OCI-M2 (cell line): Measurements from ENCODE around the gene ARID3C.
A peak's percentile ranks its signal among the peaks of the same experiment; 100 is the strongest.

ENCODE experiments used
- DNase-seq: peaks from one replicate; lab custom pipeline; 2025; ENCODE audit not compliant: unreplicated experiment; lab: John Stamatoyannopoulos, UW

The ARID3C gene

DNA sequence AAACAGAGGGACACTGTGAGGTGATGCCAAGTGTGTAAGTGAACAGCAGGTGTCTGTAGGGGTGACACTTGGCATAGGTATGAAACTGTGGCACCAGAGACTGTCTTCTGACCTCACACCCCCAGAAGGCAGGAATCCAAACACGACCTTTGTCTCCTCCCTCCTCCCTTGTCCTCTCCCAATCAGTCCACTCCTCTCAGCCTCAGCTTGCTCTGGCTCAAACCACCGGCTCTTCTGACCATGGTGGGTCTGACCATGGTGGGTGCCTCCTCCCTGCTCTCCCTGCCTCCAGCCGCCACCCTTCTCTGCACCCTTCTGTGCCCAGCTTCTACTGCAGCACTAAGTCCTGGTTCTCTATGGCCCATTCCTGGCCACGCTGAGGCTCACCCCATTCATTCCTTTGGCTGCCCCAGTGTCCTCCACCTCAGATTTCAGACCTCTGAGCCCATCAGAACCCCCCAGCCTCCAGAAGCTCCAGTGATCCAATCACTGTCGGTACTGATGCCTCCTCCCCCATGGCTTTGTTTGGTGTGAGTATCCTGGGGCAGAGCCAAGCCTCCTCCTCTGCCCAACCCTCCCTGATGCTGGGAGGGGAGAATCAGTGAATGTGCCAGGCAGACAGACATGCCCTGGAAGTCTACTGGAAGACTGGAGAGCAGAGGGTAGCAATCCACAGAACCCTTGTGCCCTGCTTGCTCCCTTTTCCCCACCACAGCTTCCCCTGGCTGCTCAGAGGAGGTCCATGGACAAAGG, 1.7 kb upstream of the ARID3C start:
- no peak for DNase-seq

DNA sequence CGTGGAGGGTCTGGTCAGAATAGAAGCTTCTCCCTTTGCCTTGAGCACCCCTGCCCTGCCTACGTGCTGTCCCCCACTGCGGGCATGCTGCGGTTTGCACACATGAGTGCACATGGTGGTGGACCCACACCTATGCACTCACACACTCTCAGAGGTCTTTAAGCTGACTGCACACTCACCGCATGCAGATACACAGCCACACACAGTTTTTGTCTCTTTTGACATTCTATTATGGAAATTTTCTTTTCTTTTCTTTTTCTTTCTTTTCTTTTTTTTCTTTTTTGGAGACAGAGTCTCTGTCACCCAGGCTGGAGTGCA, 584 bp upstream of the ARID3C start:
- no peak for DNase-seq

DNA sequence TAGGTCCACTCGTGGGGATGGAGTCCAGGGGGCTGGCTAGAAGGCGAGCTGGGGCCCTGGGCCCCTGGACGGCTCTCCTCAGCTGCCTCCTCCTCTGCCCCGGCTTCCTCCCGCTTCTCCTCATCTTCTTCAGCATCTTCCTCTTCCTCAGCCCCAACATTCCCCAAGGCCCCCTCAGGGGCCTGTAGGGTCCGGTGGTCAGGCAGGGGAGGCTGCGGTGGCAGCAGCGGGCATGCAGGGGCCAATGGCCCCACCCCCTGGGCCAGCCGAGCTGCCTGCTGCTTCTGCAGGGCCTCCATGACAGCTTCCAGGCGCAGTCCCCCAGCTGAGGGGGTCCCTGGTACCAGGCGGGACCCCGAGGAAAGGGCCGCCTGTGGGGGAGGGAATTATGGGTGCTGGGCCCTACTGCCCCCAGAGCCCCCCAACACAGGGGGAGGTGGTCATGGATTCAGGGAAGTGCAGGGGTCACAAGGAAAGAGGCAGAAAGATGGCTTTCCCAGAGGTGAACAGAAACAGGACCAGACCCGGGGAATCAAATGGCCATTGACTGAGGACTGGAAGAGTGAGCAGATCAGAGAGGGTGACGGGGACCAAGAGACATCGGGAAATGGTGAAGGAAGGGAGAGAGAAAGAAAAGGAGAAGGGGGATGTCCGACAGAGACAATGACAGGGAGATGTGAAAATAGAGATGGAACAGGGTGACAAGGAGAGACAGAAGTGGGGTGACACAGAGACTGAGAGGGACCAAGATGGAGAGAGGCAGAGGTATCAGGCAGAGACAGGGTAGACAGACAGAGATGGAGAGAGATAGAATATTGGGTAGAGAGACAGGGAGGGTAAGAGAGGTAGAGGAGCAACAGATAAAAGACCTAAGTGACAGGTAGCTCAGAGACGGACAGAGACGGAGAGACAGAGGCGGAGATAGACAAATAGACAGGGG, 880 bp downstream of the ARID3C start:
- no peak for DNase-seq

DNA sequence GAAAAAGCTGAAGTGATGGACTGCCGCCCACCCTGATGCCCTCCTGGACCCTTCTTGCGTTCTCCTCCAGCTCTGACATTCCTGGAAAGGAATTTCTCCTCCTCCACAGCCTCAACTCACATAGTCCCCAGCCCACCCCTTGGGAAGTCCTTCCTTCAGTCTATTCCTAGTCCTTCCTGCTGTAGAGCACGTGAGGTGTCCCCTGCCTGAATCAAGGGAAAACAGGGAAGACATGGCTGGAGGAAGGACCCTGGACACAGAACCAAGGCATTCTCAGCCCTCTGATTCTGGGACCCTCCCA, 3.7 kb downstream of the ARID3C start:
- no peak for DNase-seq

DNA sequence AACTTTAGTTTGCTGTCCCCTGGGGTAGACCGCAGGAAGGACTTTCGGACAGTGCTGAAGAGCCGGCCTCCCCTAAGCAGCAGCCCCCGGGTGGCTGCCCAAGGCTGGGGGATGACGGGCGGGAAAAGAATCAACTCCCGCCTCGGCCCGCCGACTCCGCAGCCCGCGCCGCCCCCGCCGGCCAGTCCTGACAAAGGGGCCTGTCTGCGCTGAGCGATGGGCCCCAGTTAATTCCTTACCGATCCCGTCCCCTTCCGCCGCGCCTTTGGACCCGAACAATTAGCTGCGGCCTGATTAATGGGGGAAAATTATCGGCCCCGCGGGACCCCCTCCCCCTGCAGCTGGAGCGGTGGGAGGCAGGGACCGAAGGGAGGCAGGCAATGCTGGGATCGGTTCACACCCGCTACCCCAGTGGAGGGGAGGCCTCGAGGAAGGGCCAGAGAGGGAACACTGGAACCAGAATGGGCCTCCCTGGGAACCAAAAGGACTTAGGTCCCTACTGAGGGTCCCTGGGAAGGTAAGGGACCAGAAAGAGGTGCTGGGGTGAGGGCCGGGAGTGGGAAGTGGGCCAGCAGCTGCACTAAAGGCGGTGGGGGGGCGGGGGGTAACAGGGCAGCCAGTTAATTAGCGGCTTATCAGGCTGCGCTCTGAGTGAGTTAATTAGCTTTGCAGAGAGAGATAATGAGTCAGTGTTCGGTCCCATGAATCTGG, 4.2 kb downstream of the ARID3C start:
- DNase-seq: no peak

DNA sequence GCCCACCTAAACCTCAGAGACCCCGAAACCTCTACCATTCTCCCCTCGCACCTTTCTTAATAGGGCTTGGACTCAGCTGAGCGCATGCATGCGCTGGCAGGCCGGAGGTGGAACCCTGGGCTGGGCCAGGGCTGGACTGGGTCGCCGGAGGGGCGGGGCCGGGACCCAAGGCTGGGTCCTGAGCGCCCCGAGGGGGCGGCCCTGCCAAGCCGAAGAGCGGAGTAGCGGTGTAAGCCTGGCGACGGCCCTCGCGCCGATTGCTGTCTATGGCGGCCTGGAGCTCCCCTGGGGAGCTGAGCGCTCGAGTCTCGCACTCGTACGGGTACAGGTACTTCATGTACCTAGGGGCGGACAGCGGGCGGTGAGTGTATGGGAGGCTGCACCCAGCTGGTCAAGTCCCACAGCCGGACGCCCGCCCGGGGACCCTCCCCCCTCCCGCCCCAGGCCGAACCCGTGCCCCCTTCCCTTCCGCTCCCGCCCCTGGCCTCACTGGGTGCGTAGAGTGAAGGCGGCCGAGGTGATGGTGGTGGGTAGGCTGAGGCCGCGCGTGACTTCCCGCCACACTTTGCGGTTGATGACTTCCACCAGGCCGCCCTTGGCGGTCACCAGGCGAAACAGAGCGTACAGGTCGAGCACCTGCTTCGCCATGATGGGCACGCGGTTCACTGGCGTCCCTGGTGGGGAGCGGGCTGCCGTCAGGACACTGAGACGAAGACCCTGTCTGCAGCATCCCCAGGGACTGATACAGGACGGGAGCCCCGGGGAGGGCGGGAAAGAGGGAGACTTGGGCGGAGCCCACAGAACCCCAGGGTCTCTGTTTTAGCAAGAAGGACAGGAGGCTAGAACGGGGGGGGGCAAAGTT, 5.3 kb downstream of the ARID3C start:
- DNase-seq: no peak

DNA sequence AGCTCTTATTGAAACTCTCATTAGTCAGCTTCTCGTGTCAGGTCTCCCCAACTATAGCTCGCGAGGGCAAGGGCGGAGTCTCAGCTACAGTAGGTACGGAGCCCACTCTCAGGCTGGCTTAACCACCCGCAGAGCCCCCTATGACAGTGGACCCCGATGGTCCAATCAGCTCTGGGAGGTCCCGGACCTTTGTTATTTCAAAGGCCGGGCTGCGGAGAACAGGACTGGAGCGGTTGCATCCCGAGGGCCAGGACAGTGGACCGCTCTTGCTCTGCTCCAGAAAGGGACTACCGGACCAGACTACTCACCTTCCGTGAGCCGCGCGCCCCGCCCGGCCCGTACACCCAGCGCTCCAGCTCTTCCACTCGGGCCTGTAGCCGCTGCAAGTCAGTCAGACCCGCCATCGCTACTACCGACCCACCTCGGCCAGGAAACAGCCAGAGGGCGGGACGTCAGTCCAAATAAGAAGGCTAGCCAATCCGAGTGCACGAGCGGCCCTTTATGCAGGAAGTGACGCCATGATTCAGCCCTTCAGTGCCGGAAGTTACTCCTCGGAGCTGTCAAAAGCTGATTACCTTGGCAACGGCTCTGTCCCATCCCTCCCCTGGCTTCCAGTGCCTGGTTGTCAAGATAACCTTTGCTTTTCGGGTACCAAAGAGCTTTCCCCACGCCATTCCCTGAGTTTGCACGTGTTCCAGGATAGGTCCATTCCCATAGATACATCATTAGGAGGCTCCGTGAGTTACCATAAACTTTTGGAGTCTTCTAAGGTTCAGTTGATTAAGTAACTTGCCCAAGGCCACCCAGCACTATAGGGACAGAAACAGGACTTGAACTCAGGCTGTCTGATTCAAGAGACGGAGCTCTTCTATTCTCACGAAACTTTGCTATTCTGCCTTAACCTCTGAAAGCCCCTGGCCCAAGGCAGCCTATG, 8.5 kb downstream of the ARID3C start, which contains the start of gene DCTN3:
Gene DCTN3 (minus strand): TSS at position 435 of the 934 bp plus-strand sequence. CDS start 31 bp downstream, at position 404.
- peak; percentile 86 for DNase-seq

DNA sequence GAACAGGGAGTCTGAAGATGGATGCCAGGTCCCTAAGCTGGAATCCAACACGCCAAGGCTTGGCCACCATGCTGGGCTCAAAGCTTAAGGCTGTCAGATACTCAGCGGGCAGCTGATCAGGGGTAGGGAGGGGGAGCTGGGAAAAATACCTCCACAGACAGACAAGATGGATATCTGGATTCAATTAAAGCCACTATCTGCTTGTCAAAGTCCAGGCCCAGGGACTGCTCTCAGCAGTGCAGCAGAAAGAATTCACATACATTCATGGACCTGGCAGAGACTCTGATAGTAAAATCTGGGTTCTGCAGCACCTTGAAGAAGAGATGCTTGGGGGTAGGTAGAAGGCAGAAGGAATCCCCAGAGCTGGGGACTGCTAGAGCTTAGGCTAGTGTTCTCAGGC, 13.7 kb downstream of the ARID3C start:
- no peak for DNase-seq

DNA sequence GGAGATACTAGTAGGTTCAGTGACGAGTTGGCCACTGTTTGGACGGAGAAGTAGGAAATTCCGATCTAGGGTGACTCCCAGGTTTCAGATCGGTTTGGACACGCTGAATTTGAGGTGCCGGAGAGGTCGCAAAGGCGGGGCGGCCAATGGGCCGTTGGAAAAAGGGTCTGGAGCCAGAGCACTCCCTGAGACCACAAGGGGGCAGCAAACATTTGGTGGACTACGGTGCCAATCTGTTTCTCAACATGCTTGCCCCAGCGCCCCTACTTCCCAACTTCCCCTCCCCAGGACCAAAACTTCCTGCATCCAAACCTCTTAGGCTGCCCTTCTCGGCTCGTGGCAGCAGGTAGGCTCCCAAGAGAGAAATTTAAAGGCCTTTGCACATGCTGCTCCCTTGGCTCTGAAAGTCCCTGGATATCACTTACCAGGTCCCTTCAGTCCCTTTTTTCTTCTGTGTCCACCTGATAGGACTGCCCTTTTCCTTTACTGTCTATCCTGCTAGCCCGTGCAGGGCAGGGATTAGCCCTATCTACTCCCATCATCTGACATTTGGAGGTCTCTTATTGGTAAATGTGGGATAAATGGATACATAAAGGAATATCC, 16.0 kb downstream of the ARID3C start:
- DNase-seq: no peak

DNA sequence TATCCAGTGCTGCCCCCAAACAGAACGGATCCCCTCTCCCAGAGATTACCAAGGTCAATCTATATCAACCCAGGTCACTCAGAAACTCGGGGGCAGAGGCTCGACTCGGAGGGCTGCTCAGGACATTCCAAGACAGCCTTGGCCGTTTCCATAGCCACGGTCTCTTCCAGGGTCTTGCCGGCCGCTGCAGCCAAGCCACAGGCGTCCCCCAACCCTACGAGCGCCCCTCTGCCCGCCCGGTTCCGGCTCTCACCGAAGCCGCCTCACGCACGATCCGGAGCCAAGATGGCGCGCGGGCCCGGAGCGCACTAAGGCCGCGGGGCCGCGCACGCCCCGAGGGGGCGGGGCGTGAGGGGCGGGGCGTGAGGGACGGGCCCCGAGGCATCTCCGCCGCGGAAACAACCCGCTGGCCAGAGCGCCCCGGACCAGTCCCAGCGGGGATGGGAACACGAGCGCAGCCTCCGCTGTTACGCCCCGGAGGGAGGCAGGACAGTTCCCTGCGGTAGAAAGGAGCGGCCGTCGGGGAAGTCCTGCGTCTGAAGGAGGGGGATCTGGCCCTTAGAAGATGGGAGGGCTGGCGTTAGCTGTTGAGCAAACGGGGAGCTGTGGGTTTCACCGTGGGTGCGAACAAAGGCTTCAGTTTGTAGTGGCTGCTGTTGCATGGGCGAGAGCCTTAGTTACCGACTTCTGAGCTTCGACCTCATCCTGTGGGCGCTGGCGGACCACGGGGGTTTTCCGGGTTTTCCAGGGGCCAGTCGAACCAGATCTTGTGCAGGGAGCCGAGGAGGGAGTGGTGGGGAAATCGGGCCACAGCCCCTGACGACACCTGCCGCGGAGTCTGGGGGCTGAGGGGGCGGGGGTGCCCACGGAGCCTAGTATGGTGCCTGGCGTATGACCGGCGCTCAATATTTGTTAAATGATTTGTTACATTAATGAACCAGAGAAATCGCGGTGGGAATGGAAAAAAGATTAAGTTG, 16.8 kb downstream of the ARID3C start, which contains the start of gene RPP25L:
Gene RPP25L (minus strand): TSS at position 287 of the 977 bp plus-strand sequence. CDS start 801 bp downstream, outside the sequence.
- DNase-seq: no peak

DNA sequence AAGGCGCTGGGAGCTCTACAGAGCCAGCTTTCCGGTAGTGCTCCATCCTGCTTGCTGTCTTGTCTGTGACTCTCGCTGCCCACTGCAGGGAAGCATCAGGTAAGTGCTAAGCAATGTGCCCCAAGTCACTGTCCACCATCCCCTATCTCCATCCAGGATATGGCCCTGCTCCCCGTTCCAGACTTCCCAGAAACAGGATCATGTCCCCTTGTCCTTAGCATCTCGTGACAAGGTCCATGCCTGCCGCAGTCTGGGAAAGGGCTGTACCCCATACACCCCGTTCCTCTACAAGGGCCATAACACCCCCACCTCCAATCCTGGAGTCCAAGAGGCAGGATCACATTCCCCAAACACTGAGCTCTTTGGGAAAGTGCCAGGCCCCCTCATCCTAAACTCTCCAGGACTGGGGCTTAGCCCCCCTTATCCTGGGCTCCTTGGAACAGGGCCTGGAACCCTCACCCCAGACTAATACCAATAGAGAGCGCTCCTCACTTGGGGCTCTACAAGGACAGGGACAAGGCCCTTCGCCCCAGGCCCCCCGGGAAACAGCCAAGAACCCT, 17.5 kb downstream of the ARID3C start:
- DNase-seq: no peak

DNA sequence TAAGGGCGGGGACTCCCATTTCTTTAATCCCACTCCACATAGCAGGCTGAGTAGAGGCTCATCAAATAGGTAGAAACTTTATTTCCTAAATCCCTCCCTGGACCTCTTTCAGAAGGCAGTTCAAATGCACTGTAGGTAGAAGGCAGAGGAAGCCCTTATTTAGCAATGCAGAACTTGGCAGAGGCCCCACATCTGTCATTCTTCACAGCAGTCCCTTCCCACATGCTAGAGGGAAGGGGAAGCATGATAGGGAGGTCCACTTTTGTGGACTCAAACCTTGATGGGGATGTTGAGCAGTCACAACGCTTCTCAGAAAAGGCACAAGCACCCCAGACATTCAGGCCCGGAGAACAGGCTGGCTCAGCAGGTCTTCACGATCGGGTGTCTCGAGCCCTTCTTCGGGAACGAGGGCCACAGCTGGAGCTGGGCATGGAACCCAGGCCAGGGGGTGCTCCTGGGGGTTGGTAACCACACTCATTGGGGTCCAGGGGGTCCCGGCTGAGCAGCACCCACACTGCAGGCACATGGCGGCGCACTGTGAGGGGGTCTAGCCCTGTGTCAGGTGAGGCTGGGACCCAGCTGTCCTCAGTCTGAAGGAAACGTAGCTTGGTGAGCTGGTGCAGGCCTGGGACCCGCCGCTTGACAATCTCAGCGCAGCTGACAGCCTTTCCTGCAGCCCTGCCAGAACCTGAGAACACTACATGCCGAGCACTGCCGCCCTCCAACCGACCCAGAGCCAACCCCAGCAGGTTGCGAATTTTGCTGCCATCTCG, 18.2 kb downstream of the ARID3C start:
- no peak for DNase-seq

DNA sequence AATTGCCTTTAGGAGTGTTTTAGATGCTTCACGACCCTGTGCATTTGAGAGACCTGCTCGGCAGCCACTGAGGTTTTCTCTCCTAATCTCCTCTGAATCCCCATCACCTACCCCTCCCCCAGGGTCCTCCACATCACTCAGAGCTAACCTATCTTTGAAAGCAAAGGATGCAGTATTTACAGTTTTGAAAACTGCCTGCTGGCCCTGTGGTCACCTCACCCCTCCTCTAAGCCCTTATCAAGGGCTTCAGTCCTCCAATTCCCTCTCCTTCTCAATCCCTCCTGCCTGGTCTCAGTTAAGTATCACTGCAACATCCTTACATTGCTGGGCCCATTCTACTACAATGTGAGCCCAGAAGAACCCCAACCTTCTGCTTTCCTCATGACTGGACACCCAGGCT, 21.5 kb downstream of the ARID3C start:
- no peak for DNase-seq

DNA sequence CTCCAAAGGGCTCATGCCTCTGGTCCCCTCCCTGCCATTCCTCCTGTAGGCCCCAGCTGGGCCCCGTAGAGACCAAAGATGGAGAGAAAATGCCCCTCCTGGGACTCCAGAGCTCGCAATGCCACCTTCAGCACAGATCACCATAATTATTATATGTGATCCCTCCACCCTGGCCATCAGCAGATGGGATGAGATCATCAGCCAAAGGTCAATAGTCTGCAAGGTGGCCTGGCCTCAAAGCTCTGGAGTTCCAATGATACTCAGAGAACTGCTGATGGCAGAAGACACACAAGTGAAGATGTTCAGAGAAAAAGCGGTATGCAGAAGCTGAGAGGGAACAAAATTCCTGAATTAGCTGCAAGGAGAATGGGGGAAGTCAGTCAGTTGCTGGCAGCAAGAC, 22.0 kb downstream of the ARID3C start:
- no peak for DNase-seq

DNA sequence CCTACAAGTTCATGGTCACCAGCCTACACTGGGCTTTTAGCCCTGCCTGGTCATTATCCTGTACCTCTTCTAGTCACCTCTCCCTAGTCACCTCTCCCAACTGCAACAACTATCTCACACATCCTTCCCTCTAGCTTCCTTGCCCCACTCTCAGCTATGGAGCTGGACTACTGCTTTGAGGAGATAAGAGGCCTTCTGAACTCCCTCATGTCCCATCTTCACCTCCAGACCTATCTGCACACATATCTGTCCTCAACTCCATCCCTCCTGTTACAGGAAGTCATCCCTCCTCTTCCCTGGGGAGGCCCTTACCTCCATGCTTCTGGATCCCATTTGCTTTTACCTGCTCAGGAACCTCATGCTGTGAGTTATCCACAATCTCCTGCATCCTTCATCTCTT, 22.7 kb downstream of the ARID3C start:
- DNase-seq: no peak

DNA sequence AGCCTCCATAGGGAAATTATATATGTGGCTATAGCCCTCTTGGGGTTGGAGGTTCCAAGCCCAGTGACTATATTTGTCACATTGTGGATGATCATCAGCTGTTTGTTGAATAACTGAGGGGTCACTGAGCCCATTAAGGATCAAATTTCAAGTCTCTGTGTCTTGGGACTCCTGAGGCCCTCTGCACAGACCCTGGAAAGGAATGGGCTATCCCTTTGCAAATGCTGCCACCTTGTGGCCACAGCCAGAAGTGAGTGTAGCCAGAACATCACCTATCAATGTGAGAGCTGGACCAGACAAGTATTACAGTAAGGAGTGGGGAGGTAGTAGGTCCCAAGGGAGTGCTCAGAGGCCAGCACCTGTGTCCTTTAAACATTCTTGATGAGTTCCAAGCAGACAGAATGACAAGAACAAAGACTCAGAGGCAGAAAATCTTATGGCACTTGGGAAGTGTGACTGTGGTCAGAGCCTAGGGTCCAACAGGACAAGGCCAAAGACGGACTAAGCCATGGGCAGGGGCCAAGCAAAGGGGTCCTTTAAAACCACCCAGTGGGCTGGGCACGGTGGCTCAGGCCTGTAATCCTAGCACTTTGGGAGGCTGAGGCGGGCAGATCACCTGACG, 25.1 kb downstream of the ARID3C start:
- peak; percentile 65 for DNase-seq
